ENCODE data around the gene ZMYND8.

DNA sequence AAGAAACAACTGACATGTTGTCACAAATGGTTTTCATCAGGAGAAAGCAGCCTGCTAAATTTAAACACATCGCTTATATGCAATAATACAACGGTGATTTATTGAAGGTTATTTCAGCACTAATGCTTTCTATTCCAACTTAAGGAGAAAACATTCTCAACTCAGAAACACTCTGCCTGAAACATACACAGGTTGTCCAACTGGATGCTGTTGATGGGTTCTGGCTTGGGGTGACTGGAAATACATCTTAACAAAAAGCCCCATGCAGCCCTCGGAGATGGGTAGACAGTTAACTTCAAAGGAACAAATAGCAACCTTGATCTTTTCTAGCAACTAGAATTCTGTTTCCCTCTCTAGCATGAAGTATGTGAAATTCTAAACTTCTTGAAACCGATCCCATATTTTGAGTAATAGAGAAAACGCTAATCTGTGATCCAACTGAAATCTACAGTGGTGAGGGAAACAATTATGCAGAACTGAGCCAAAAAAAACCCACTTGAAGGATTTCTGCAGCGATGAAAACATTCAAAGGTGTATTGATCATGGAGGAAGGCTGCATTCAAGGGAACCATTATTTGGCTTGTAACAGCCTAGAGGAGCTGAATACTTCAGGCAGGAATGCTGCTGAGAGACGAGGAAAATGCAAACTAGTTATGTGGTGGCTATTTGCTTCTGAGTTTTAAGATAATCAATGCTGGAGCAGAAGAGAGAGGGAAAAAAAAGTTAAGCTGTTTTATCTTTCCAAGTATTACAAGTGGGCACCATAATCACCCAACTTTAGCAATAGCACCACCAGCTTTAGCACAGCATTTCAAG, 6.9 kb downstream of the ZMYND8 start:
- TF ChIP-seq, protein P1, sequence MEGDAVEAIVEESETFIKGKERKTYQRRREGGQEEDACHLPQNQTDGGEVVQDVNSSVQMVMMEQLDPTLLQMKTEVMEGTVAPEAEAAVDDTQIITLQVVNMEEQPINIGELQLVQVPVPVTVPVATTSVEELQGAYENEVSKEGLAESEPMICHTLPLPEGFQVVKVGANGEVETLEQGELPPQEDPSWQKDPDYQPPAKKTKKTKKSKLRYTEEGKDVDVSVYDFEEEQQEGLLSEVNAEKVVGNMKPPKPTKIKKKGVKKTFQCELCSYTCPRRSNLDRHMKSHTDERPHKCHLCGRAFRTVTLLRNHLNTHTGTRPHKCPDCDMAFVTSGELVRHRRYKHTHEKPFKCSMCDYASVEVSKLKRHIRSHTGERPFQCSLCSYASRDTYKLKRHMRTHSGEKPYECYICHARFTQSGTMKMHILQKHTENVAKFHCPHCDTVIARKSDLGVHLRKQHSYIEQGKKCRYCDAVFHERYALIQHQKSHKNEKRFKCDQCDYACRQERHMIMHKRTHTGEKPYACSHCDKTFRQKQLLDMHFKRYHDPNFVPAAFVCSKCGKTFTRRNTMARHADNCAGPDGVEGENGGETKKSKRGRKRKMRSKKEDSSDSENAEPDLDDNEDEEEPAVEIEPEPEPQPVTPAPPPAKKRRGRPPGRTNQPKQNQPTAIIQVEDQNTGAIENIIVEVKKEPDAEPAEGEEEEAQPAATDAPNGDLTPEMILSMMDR (IDR thresholded peaks at IDR 0.05): no peak
- TF ChIP-seq POLR2AphosphoS5 (IDR thresholded peaks at IDR 0.05) (peak; percentile 29 to 68 (median 50)), POLR2A (IDR thresholded peaks at IDR 0.05) (no peak), EP300 (IDR thresholded peaks at IDR 0.05) (peak in 1 of 4 donors; percentile 38)
